ENCODE data around the gene SLC4A1AP.

Gene SLC4A1AP

GRCh38 chr2:27728081-27728858, 64.6 kb downstream of the SLC4A1AP start:
- Mint-ChIP-seq H3K36me3 (ENCODE audit: low read depth) (no peaks in the 10 kb centered on the region), H3K9me3 (peaks cover under 1% of the 10 kb centered on the region), H3K27me3 (ENCODE audit: low read depth) (no peaks in the 10 kb centered on the region), H3K4me3 (no peak overlapping the region), H3K27ac (no peak overlapping the region), H3K4me1 (ENCODE audit: low read depth) (peaks cover 4% of the 10 kb centered on the region)
- DNase-seq (ENCODE audit: low spot score) = no peak

- H3K27ac Mint-ChIP-seq = no peak overlapping the region
These were observed 65.5 kb downstream of the SLC4A1AP start for GRCh38 chr2:27729198-27729597.

GRCh38 chr2:27729614-27730013, 65.9 kb downstream of the SLC4A1AP start:
- peaks cover 4% of the 10 kb centered on the region for H3K9me3 Mint-ChIP-seq
- H3K4me1 Mint-ChIP-seq (ENCODE audit: low read depth) = peaks cover 7% of the 10 kb centered on the region
- H3K4me3 Mint-ChIP-seq = no peak overlapping the region
- no peak for DNase-seq (ENCODE audit: low spot score)
- H3K27ac Mint-ChIP-seq = no peak overlapping the region
- H3K36me3 Mint-ChIP-seq (ENCODE audit: low read depth) = peaks cover 1% of the 10 kb centered on the region
- no peaks in the 10 kb centered on the region for H3K27me3 Mint-ChIP-seq (ENCODE audit: low read depth)

More at GRCh38 chr2:27729198-27729597, 65.5 kb downstream of the SLC4A1AP start:
- Mint-ChIP-seq H3K27me3 (ENCODE audit: low read depth) (no peaks in the 10 kb centered on the region), H3K36me3 (ENCODE audit: low read depth) (peaks cover under 1% of the 10 kb centered on the region), H3K4me3 (no peak overlapping the region), H3K9me3 (peaks cover 4% of the 10 kb centered on the region), H3K4me1 (ENCODE audit: low read depth) (peaks cover 4% of the 10 kb centered on the region)
- DNase-seq (ENCODE audit: low spot score) = no peak

- Mint-ChIP-seq H3K27ac (no peak overlapping the region), H3K27me3 (ENCODE audit: low read depth) (no peaks in the 10 kb centered on the region), H3K4me1 (ENCODE audit: low read depth) (peaks cover 10% of the 10 kb centered on the region), H3K9me3 (peaks cover 4% of the 10 kb centered on the region), H3K36me3 (ENCODE audit: low read depth) (peaks cover 1% of the 10 kb centered on the region), H3K4me3 (no peak overlapping the region)
- DNase-seq (ENCODE audit: low spot score) = no peak
These were observed 66.6 kb downstream of the SLC4A1AP start for GRCh38 chr2:27730261-27730662.

- Mint-ChIP-seq H3K9me3 (peaks cover 4% of the 10 kb centered on the region), H3K27ac (no peak overlapping the region), H3K36me3 (ENCODE audit: low read depth) (peaks cover 1% of the 10 kb centered on the region), H3K27me3 (ENCODE audit: low read depth) (no peaks in the 10 kb centered on the region), H3K4me1 (ENCODE audit: low read depth) (peaks cover 10% of the 10 kb centered on the region), H3K4me3 (no peak overlapping the region)
- no peak for DNase-seq (ENCODE audit: low spot score)
These were observed 67.4 kb downstream of the SLC4A1AP start for GRCh38 chr2:27730980-27731691.

DNA sequence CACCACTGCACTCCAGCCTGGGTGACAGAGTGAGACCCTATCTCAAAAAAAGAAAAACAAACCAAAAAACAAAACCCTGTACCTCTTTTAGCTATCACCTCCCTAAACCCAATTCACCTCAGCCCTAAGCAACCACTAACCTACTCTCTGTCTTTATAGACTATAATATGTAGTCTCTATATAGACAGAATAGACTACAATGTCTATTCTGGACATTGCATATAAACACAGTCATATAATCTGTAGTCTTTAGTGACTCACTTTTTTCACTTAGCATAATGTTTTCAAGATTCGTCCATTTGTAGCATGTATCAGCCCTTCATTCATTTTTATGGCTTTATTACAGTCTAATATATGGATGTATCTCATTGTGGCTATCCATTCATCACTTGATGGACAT, 70.6 kb downstream of the SLC4A1AP start:
- Mint-ChIP-seq H3K27ac (no peak overlapping the region), H3K36me3 (ENCODE audit: low read depth) (peaks cover 1% of the 10 kb centered on the region), H3K27me3 (ENCODE audit: low read depth) (no peaks in the 10 kb centered on the region), H3K9me3 (peaks cover 4% of the 10 kb centered on the region), H3K4me1 (ENCODE audit: low read depth) (peaks cover 6% of the 10 kb centered on the region), H3K4me3 (no peak overlapping the region)
- no peak for DNase-seq (ENCODE audit: low spot score)

- Mint-ChIP-seq H3K27me3 (ENCODE audit: low read depth) (no peaks in the 10 kb centered on the region), H3K9me3 (peaks cover 4% of the 10 kb centered on the region), H3K4me3 (peak overlapping the region; percentile 18), H3K4me1 (ENCODE audit: low read depth) (peaks cover 6% of the 10 kb centered on the region), H3K36me3 (ENCODE audit: low read depth) (peaks cover 1% of the 10 kb centered on the region), H3K27ac (no peak overlapping the region)
- DNase-seq (ENCODE audit: low spot score) = peak; percentile 65
These were observed 71.7 kb downstream of the SLC4A1AP start for GRCh38 chr2:27735263-27735904.

GRCh38 chr2:27736031-27736889, 72.6 kb downstream of the SLC4A1AP start:
- Mint-ChIP-seq H3K4me1 (ENCODE audit: low read depth) (peaks cover 6% of the 10 kb centered on the region), H3K36me3 (ENCODE audit: low read depth) (peaks cover 1% of the 10 kb centered on the region), H3K27me3 (ENCODE audit: low read depth) (no peaks in the 10 kb centered on the region), H3K9me3 (peaks cover 4% of the 10 kb centered on the region), H3K4me3 (peak overlapping the region; percentile 2), H3K27ac (peak overlapping the region; percentile 6)
- DNase-seq (ENCODE audit: low spot score) = no peak

DNA sequence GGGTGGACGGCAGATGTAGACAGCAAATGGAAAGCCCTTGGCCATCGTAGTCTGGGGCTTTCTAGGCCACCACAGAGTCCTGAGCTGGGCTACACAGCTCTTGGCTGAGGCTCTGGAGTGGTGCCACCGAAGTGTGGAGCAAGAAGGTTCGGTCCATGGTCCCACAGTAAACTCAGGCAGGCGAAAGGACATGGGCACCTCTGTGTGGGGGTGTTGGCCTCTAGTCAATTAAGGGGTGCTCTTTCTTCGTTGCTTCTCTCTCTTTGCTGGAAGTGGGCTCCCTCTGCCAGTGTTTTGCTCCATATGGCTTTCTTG, 73.2 kb downstream of the SLC4A1AP start:
- Mint-ChIP-seq H3K9me3 (peaks cover 4% of the 10 kb centered on the region), H3K36me3 (ENCODE audit: low read depth) (peaks cover 1% of the 10 kb centered on the region), H3K27me3 (ENCODE audit: low read depth) (no peaks in the 10 kb centered on the region), H3K4me1 (ENCODE audit: low read depth) (peaks cover 6% of the 10 kb centered on the region), H3K27ac (no peak overlapping the region), H3K4me3 (no peak overlapping the region)
- no peak for DNase-seq (ENCODE audit: low spot score)

- peaks cover 4% of the 10 kb centered on the region for H3K9me3 Mint-ChIP-seq
These were observed 74.1 kb downstream of the SLC4A1AP start for GRCh38 chr2:27737676-27738348.

GRCh38 chr2:27738349-27739057, 74.8 kb downstream of the SLC4A1AP start:
- Mint-ChIP-seq H3K9me3 (peaks cover 1% of the 10 kb centered on the region), H3K4me3 (no peak overlapping the region), H3K27ac (no peak overlapping the region), H3K27me3 (ENCODE audit: low read depth) (no peaks in the 10 kb centered on the region), H3K36me3 (ENCODE audit: low read depth) (peaks cover 1% of the 10 kb centered on the region), H3K4me1 (ENCODE audit: low read depth) (peaks cover 6% of the 10 kb centered on the region)
- DNase-seq (ENCODE audit: low spot score) = no peak

More at GRCh38 chr2:27737676-27738348, 74.1 kb downstream of the SLC4A1AP start:
- no peak overlapping the region for H3K4me3 Mint-ChIP-seq
- no peak overlapping the region for H3K27ac Mint-ChIP-seq
- peaks cover 1% of the 10 kb centered on the region for H3K36me3 Mint-ChIP-seq (ENCODE audit: low read depth)
- peaks cover 6% of the 10 kb centered on the region for H3K4me1 Mint-ChIP-seq (ENCODE audit: low read depth)
- DNase-seq (ENCODE audit: low spot score) = no peak
- no peaks in the 10 kb centered on the region for H3K27me3 Mint-ChIP-seq (ENCODE audit: low read depth)

GRCh38 chr2:27739058-27739373, 75.3 kb downstream of the SLC4A1AP start:
- H3K4me1 Mint-ChIP-seq (ENCODE audit: low read depth) = peaks cover 6% of the 10 kb centered on the region
- DNase-seq (ENCODE audit: low spot score) = no peak
- H3K27me3 Mint-ChIP-seq (ENCODE audit: low read depth) = no peaks in the 10 kb centered on the region
- H3K27ac Mint-ChIP-seq = no peak overlapping the region
- no peaks in the 10 kb centered on the region for H3K9me3 Mint-ChIP-seq
- peaks cover 1% of the 10 kb centered on the region for H3K36me3 Mint-ChIP-seq (ENCODE audit: low read depth)
- no peak overlapping the region for H3K4me3 Mint-ChIP-seq

DNA sequence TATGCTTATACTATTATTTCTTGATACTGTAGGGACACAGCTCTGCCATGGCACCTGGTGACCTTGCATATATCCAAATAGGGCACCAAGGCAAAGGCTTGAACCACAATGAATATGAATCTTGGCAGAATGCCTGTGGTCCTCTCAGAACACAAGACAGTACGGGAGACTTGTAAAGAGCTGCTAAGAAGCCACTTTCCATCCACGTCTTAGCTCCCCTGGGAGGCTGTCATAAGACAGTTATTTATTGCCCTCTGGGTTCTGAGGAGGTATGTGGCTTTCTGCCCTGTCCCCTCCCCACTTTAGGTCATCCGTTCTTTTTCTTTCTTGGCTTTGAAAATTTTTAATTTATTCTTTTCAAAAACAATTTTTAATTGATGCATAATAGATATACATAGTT, 78.0 kb downstream of the SLC4A1AP start:
- Mint-ChIP-seq H3K27ac (no peak overlapping the region), H3K4me1 (ENCODE audit: low read depth) (peaks cover 6% of the 10 kb centered on the region), H3K9me3 (no peaks in the 10 kb centered on the region), H3K4me3 (no peak overlapping the region), H3K36me3 (ENCODE audit: low read depth) (no peaks in the 10 kb centered on the region), H3K27me3 (ENCODE audit: low read depth) (peaks cover 4% of the 10 kb centered on the region)
- no peak for DNase-seq (ENCODE audit: low spot score)

Data from T-helper 2 cell treated with Interferon-gamma antibody and Interleukin-4, amounts not matched to agents 5 μg/mL and 100 μg/mL, for 36 hours (primary cell).